HG03139 (cell line): Measurements from ENCODE around the gene RABGAP1L.
"Not testable (repeated sequence)": the region's sequence is repeated elsewhere in the genome, so short reads cannot be mapped to it uniquely, and the experiment has no call there.

ENCODE experiments used
- ATAC-seq: cut with Tn5 transposase; IDR thresholded peaks from one replicate; pipeline ENCODE4 v1.9.1; 2021; ENCODE audit not compliant: unreplicated experiment

RABGAP1L gene

DNA sequence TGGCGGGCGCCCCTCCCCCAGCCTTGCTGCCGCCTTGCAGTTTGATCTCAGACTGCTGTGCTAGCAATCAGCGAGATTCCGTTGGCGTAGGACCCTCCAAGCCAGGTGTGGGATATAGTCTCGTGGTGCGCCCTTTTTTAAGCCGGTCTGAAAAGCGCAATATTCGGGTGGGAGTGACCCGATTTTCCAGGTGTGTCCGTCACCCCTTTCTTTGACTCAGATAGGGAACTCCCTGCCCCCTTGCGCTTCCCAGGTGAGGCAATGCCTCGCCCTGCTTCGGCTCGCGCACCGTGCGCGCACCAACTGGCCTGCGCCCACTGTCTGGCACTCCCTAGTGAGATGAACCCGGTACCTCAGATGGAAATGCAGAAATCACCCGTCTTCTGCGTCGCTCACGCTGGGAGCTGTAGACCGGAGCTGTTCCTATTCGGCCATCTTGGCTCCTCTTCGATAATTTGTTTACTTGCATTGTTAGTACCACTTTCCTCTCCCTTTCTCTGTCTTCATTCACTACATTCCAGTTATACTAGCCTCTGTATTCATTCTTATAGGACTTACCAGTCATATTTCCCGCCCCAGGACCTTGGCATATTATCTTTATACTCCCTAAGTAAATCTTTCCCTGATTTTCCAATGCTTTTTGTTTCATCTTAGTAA lies 79.7 kb downstream of the RABGAP1L start:
- not testable (repeated sequence) for ATAC-seq

DNA sequence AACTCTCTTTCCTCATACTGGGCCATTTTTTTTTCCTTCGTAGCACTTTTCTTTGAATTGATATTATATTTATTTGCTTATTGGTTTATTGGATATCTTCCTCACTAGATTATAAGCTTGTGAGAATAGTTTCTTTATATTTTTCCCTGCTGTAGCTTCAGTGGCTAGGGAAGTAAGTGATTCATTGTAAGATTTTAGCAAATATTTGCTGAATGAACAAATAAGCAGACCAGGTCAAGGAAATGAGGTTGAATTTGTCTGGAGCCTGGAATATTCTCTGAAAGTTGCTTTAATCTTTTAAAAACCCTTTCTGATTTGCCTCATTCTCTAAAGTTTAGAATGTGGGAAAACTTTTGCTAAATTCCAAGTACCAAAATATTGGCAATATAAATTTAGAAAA lies 80.2 kb downstream of the RABGAP1L start:
- ATAC-seq, result no peak

DNA sequence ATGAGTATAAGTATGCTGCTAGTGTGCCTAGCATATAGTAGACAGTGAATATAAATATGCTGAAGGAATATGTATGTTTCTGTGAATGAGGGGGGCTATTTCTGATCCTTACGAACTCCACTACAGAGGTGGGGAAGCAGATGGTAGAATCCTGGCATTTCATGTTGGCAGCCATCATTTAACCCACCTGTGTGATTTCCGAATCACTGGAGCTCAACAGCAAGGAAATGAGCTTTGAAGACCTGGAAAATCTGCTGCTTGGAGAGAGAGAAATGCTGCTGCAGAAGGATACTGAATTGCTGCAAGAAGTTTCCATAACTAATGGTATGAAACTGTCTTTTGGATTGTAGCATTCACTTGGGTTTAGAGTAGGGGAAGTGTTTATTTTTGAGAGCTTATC lies 83.5 kb downstream of the RABGAP1L start:
- ATAC-seq, result no peak

DNA sequence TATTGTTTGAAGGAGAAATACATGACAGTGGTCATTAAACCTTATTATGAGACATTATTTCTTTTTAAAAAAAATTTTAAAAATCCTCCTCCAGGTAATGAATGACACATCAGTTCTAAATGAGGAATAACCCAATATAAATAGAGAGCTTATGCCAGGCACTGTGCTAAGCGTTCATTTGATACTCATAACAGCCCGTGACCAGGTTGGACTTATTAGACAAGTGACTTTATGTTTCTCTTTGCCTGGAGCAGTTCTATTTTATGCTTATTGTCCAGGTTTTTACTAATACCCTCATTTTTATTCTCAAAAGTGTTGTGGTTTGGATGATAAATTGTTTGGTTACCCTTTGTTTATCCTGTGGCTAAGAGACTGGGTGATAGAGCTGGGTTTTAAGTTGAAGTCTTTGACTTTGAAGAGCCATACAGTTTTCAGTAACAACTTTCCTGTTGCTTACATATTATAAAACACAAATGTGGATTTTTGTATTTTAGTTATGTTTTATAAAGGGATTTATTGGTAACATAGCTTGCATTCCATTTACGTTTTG lies 84.2 kb downstream of the RABGAP1L start:
- no peak for ATAC-seq

DNA sequence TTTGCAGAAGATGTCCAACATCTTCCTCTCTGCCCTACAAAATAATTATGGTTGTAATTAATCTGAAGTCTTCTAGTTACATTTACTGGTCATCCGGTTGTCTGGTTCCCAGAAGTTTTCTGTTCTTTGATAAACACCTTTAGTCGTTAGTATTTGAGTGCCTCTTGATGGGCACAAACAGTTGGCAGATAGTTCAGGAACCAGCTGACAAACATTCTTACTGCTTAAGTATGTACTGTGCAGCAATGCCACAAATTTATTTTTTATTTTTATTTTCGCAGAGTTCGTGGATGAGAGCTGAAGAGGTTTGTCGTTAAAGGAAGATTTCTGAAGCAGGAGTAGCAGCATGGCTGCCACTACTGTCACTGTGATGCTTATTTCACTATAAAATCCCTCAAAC lies 84.7 kb downstream of the RABGAP1L start:
- ATAC-seq, result no peak

DNA sequence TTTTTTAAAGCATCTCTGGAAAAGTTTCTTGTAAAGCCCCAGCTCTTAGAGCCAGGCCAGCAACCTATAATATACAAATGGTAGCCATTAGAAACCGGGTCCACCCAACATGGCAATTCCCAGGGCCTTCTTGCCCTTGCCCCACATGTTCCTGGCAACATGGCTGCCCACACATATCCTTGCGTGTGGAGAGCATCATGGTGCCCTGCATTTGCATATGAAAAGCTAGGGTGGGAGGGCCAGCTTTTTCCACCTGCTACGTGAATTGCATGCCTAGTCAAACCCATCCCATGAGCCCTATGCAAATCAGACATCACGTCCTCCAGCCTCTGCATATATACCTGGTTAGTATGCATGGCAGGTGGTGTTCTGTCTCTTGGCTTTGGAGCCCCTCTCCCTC lies 88.2 kb downstream of the RABGAP1L start:
- no peak for ATAC-seq

DNA sequence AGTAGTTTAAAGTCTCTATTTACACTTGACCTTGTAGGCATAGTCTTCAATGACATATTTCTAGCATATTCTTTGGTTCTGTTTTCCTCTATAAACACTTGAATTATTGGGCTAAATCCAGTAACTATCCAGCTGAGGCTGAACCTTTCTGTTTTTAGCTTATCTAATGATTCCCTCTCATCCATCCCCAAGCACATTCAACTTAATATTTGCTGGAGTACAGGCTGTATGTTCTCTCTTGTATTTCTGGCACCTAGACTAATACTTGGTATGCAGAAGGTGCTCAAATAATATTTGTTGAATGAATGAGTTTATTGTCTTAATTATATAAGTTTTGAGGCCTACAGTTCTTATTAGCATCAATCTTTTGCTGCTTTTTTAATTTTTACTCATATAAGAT lies 88.7 kb downstream of the RABGAP1L start:
- ATAC-seq, result no peak

DNA sequence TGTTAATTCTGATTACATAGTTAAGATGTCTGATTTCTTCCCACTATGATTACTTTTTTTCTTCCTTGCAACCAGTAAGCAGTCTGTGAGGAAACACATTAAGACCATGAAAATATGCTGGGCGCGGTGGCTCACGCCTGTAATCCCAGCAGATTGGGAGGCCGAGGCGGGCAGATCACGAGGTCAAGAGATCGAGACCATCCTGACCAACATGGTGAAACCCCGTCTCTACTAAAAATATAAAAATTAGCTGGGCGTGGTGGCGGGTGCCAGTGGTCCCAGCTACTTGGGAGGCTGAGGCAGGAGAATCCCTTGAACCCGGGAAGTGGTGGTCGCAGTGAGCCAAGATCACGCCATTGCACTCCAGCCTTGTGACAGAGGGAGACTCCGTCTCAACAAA lies 97.1 kb downstream of the RABGAP1L start:
- not testable (repeated sequence) for ATAC-seq

DNA sequence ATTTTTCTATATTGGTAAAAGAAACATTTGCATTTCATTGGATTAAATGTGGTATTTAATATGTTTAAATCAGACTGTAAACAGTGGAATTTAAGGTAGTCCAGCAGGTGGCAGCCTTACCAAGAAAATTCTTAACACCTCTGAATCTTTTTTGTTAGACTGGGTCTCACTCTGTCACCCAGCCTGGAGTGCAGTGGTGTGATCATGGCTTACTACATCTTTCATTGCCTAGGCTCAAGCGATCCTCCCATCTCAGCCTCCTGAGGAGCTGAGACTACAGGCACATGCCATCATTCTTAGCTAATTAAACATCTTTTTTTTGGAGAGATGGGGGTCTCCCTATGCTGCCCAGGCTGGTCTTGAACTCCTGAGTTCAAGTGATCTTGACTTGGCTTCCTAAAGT lies 98.8 kb downstream of the RABGAP1L start:
- ATAC-seq, result no peak

DNA sequence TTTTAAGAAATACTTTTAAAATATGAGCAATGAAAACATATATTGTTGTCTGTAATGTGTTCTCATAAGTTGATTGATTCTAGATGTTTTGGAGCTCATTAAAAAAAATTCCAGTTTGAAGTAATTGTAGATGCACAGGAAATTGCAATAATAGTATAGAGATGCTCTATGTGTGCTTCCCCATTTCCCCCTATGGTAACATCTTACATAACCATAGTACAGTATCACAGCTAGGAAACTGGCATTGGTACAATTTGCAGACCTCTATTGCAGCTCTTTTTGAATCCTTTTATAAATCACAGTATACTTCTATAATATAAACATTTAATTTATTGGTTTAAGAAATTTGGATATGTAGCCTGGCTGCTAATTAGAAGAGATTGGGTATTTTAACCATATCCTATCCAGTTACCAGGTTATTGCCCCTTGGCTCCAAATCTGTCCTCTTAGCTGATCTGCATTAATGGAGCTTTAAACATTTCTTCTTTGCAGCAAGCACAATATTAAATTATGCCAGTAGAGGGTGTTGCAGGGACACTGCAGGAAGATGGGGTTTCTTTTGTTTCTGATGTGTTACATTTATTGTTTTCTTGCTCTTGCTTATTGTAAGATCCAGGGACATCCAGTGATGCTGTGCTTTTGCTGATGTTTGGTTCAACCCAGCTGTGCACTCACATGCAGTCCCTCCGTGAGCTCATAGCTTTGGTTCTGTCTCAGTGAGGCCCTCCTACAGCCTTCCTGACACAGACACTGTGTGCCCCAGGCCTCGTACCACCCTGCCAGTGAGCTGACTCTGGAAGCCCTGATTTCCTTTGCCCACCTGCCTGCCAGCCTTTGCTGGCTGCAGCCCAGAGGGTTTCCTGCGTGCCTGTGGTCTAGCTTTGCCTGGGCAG lies 103.3 kb downstream of the RABGAP1L start:
- ATAC-seq, result no peak

DNA sequence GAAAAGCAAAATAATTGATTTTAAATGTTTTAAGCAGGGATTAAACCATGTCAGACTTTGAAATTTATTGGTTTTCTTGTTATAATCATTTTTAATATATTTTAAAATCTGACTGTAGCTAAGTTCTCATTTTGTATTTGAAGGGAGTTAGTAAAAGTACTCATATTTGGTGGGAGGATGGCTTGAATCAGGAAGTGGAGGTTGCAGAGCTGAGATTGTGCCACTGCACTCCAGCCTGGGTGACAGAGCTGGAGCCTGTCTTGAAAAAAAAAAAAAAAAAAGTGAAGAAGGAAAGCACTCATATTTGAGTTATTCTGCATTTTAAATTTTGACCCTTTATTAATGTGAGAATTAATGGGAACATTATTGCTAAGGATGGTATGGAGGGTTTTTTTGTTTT lies 106.0 kb downstream of the RABGAP1L start:
- ATAC-seq, result no peak

DNA sequence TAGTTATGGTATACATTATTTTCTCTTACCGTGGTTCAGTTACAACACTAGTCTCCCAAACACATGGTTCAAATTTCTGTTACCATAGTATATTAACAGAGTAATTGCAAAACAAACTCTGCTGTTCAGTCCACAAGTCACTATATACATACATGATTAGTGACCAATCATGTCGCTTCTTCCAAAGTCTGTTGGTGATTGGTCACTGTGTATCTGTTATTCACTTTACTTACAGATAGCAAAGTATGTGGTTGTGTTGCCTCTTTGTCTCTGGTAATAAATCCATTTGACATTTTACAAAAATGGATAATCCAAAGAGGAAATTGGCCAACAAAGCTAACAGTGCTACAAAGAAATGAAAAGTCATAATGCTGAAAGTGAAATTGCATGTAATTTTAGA lies 107.2 kb downstream of the RABGAP1L start:
- no peak for ATAC-seq

DNA sequence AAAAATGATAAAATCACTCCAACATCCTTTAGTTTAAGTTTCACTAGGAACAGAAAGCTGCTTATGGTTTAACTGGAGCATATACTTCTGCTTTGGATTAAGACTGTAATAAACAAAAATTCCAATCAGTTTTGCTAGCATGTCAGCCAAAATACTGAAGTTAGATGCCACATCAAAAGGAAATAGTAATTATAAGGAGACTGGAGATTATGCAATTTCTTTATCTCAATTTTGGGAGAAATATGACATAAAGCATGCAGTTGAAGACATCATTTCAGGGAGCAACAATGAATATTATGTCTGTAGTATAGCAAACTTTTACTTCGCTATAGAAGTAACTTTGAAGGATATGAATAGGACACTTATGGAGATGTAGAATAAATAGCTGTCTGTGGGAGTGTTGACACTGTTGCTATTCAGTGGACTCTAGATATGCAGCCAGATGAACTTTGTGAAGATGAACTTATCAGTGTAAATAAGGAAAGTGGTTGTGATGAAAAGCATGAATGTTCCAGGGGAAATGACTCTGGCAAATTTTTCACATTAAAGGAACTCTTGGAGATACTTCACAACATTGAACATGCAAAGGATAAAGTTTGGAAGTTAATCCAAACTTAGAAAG lies 107.8 kb downstream of the RABGAP1L start:
- no peak for ATAC-seq

DNA sequence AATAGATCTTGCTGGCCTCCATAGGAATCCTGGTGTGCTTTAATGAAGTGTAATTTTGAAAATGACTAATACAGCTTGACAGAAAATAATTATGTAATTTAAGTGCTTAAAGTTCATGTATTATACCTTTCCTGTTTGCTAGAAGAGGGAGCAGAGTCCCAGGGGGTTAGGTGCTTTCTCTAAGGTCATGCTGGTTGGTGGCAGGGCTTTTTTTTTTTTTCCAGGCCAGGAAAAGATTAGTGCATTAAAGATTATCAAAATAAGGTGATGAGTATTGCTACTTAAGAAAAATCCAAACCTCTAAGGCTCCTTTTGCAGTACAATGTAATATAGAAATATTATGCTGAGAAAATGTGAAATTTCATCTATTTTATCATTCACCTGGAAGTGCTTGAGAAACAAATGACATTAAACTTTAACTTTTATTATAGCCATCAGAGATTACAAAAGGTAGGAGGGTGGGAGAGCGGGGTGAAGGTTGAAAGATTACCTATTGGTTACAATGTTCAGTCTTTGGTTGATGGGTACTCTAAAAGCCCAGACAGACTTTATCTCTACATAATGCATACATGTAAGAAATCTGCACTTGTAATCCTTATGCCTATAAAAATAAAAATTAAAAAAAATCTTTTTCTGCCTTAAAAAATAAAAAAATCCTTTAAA lies 110.8 kb downstream of the RABGAP1L start:
- no peak for ATAC-seq

DNA sequence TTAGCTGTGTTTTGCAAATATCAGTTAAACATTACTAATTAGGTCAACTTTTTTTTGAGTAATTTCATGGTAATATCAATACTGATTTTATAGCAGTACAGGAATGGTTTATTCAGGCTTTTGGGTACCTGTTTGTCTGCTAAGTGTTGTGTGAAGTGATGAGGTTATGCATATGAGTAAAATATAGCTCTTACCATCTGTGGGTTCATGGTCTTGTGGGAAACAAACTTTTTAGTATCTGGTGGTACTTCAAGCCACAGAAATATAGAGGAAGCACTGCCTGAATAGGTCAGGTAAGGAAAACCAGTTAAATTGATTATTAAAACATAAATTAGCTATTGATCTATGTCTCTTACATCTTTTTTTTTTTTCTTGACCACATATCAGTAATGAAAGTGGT lies 113.9 kb downstream of the RABGAP1L start:
- no peak for ATAC-seq

DNA sequence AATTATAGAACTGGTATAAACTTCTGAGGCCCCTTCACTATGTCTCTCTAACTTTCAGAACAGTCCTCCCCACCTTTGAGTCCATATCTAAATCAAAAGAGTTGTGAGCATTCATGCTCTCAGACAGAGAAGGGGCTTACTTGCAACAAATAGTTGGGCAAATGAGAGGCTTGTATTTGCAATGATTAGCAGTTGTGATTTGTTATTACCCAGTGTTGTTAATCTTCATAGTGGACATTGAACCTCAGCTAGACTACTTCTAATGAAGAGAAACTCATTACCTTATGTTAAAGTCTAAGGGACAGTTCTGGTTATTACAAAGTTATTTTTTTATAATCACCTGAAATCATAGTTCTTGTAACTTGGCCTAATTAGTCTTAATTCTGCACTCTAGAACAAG lies 114.5 kb downstream of the RABGAP1L start:
- ATAC-seq, result no peak

DNA sequence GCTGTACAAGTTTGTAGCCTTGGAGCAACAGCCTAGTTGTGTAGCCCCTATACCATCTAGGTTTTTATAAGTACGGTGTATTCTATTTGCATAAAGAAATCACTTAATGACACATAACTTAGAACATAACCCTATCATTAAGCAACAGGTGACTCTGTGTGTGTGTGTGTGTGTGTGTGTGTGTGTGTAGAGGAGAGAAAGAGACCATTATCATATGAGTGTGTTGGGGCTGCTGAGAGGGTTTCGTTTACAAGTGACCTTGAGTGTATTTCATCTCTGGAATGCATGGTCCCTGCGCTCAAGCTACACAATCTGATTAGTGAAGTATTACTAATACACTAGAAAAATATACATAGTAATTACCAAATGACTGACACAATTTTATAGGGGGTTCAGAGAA lies 115.1 kb downstream of the RABGAP1L start:
- ATAC-seq, result no peak

DNA sequence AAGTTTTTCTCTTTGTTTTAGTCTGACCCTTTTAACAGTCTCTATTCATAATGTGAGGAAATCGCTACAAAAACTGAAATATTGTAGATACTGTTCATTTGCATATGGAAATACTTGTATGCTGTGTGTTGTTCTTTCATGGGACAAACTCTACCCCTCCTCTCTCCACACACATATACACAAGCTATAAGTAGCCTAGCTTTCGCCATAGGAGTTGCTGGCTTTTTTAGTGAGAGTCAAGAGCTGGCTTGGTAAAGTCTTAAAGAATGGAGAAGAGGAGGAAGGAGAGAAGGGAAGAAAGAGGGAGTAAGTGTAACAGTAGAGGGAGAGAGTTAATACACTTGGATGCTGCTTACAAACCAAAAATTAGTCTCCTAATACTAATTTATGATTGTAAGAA lies 115.6 kb downstream of the RABGAP1L start:
- no peak for ATAC-seq

DNA sequence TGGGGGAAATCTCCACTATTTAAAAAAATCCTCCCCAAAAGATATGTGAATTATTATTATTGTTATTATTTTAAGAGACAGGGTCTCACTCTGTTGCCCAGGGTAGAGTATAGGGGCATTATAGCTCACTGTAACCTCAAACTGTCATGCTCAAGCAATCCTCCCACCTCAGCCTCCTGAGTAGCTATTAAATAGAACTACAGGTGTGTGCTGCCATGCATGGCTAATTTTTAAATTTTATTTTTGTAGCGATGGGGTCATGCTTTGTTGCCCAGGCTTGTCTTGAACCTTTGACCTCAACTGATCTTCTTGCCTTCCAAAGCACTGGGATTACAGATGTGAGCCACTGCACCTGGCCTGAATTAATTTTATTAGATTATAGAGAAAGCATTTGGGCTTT lies 116.8 kb downstream of the RABGAP1L start:
- peak; percentile 76 for ATAC-seq

DNA sequence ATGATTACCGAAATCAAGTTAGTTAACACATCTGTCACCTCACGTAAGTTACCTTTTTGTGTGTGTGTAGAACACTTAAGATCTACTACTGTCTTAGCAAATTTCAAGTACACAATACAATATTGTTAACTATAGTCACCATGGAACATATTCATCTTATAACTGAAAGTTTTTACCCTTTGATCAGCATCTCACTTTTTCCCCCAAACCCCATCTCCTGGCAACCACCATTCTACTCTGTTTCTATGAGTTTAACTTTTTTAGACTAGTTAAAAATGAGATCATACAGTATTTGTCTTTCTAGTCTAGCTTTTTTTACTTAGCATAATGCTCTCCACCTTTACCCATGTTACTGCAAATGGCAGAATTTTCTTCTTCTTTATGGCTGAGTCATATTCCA lies 124.7 kb downstream of the RABGAP1L start:
- no peak for ATAC-seq

DNA sequence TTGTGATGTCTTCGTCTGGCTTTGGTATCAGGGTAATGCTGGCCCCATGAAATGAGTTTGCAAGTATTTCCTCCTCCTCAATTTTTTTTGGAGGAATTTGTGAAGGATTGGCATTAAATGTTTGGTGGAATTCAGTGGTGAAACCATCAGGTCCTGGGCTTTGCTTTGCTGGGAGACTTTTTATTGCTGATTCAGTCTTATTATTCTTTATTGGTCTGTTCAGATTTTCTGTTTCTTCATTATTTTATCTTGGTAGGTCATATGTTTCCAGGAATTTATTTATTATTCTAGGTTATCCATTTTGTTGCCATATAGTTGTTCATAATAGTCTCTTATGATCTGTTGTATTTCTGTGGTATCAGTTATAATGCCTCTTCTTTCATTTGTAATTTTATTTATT lies 126.7 kb downstream of the RABGAP1L start:
- ATAC-seq, result no peak
